Measurements from ENCODE around the gene PLEKHH1. TPM values are rescaled to one million over a fixed set of nuclear protein-coding genes. Genes with fewer than 3 reads are reported as not detected.

Gene PLEKHH1
- total and polyA plus RNA-seq, 2 experiments from 2014 or later, result 14.7 to 33.9 TPM

- no peak for DNase-seq (ENCODE audit: low spot score)
- Histone ChIP-seq H3K4me3 (no peak overlapping the region), H3K79me2 (replicated peaks; ENCODE audit: insufficient read depth) (no peaks in the 10 kb centered on the region), H3K4me1 (ENCODE audit: insufficient read depth) (no peaks in the 10 kb centered on the region), H3F3A (replicated peaks; ENCODE audit: low read depth) (no peaks in the 10 kb centered on the region), H2AFZ (no peak overlapping the region), H3K27ac (ENCODE audit: low read depth) (no peak overlapping the region), H3K4me2 (no peak overlapping the region), H3K36me3 (ENCODE audit: insufficient read depth) (no peaks in the 10 kb centered on the region), H3K9me2 (ENCODE audit: insufficient read depth) (no peaks in the 10 kb centered on the region), H3K27me3 (ENCODE audit: insufficient read depth) (no peaks in the 10 kb centered on the region), H4K20me1 (replicated peaks; ENCODE audit: insufficient read depth) (no peaks in the 10 kb centered on the region)
- Mint-ChIP-seq H3K4me3 (no peak overlapping the region), H3K4me1 (peaks cover under 1% of the 10 kb centered on the region; the same call in 1 of the 3 replicates), H3K27ac (no peak overlapping the region), H3K9me3 (no peaks in the 10 kb centered on the region), H3K27me3 (ENCODE audit: insufficient read depth, low read depth, poor library complexity) (peaks cover 13% of the 10 kb centered on the region), H3K36me3 (ENCODE audit: low read depth) (no peaks in the 10 kb centered on the region)
- TF ChIP-seq POLR2AphosphoS5 (IDR thresholded peaks at IDR 0.05; ENCODE audit: low read depth), result no peak
- no peak for ATAC-seq
These were observed 49.4 kb upstream of the PLEKHH1 start for GRCh38 chr14:67483579-67484285.

- Mint-ChIP-seq H3K27ac (no peak overlapping the region), H3K27me3 (ENCODE audit: insufficient read depth, low read depth, poor library complexity) (peaks cover 16% of the 10 kb centered on the region), H3K4me1 (peaks cover 3% of the 10 kb centered on the region; the same call in 2 of the 3 replicates), H3K36me3 (ENCODE audit: low read depth) (no peaks in the 10 kb centered on the region), H3K4me3 (no peak overlapping the region), H3K9me3 (no peaks in the 10 kb centered on the region)
- H3K36me3 ChIP-seq (ENCODE audit: insufficient read depth), result no peaks in the 10 kb centered on the region
- H3K4me1 ChIP-seq (ENCODE audit: insufficient read depth), result no peaks in the 10 kb centered on the region
- ATAC-seq (peak; percentile 44), DNase-seq (ENCODE audit: low spot score) (peak; percentile 29)
- H3K4me2 ChIP-seq, result no peak overlapping the region
- H3F3A ChIP-seq (replicated peaks; ENCODE audit: low read depth), result no peaks in the 10 kb centered on the region
- H3K79me2 ChIP-seq (replicated peaks; ENCODE audit: insufficient read depth), result no peaks in the 10 kb centered on the region
- no peak overlapping the region for H3K27ac ChIP-seq (ENCODE audit: low read depth)
- 0 out of 2 replicates have a peak overlapping the region, but pooled peaks have one; percentile 14 for H2AFZ ChIP-seq
- H3K9me2 ChIP-seq (ENCODE audit: insufficient read depth), result no peaks in the 10 kb centered on the region
- no peak for TF ChIP-seq EZH2 (IDR thresholded peaks at IDR 0.05; ENCODE audit: low read depth, unreplicated experiment)
- TF ChIP-seq CTCF (conservative IDR thresholded peaks at IDR 0.05; ENCODE audit: low read depth in 2 of 2), result no peak
- no peak for TF ChIP-seq ZNF331 (CRISPR knock-in tag; IDR thresholded peaks at IDR 0.05; ENCODE audit: low read depth)
- TF ChIP-seq EZH2phosphoT487 (IDR thresholded peaks at IDR 0.05; ENCODE audit: unreplicated experiment), result no peak
- no peaks in the 10 kb centered on the region for H3K27me3 ChIP-seq (ENCODE audit: insufficient read depth)
- H3K4me3 ChIP-seq, result no peak overlapping the region
- H4K20me1 ChIP-seq (replicated peaks; ENCODE audit: insufficient read depth), result no peaks in the 10 kb centered on the region
These were observed 47.5 kb upstream of the PLEKHH1 start for GRCh38 chr14:67485501-67486095.

GRCh38 chr14:67486890-67487289 lies 46.2 kb upstream of the PLEKHH1 start:
- Histone ChIP-seq H4K20me1 (replicated peaks; ENCODE audit: insufficient read depth) (no peaks in the 10 kb centered on the region), H3K27me3 (ENCODE audit: insufficient read depth) (no peaks in the 10 kb centered on the region), H3K4me1 (ENCODE audit: insufficient read depth) (peaks cover 12% of the 10 kb centered on the region), H3K27ac (ENCODE audit: low read depth) (no peak overlapping the region), H3K4me2 (no peak overlapping the region), H2AFZ (no peak overlapping the region), H3K9me2 (ENCODE audit: insufficient read depth) (no peaks in the 10 kb centered on the region), H3K36me3 (ENCODE audit: insufficient read depth) (no peaks in the 10 kb centered on the region), H3F3A (replicated peaks; ENCODE audit: low read depth) (no peaks in the 10 kb centered on the region), H3K79me2 (replicated peaks; ENCODE audit: insufficient read depth) (no peaks in the 10 kb centered on the region), H3K4me3 (no peak overlapping the region)
- DNase-seq (ENCODE audit: low spot score) (no peak), ATAC-seq (no peak)
- Mint-ChIP-seq H3K27me3 (ENCODE audit: insufficient read depth, low read depth, poor library complexity) (peaks cover 18% of the 10 kb centered on the region), H3K9me3 (no peaks in the 10 kb centered on the region; the same call in 2 of the 3 replicates), H3K4me3 (no peak overlapping the region), H3K27ac (no peak overlapping the region), H3K36me3 (ENCODE audit: low read depth) (no peaks in the 10 kb centered on the region; the same call in 2 of the 3 replicates), H3K4me1 (peaks cover 14% of the 10 kb centered on the region)
- no peak for TF ChIP-seq NANOG (IDR thresholded peaks at IDR 0.05; ENCODE audit: borderline replicate concordance)
- no peak for TF ChIP-seq STAT1 (IDR thresholded peaks at IDR 0.05; ENCODE audit: unreplicated experiment)
- TF ChIP-seq ZNF331 (CRISPR knock-in tag; IDR thresholded peaks at IDR 0.05; ENCODE audit: low read depth), result no peak
- no peak for TF ChIP-seq POLR2AphosphoS5 (IDR thresholded peaks at IDR 0.05; ENCODE audit: low read depth)
- no peak for TF ChIP-seq JUNB (IDR thresholded peaks at IDR 0.05; ENCODE audit: unreplicated experiment)
- no peak for TF ChIP-seq EZH2 (IDR thresholded peaks at IDR 0.05; ENCODE audit: low read depth, unreplicated experiment)
- TF ChIP-seq ETS1 (IDR thresholded peaks at IDR 0.05), result no peak
- no peak for TF ChIP-seq EZH2phosphoT487 (IDR thresholded peaks at IDR 0.05; ENCODE audit: unreplicated experiment)

Measured in GM23338 (cell line).